GM12875 (cell line): ENCODE results near the gene GRWD1.

Experiments
- H3K4me3 ChIP-seq: one replicate; pipeline ENCODE4 v1.5.1; 2011; ENCODE audit warnings: low read depth, low read length, control low read depth
- CTCF ChIP-seq: IDR thresholded peaks from 2 replicates; pipeline ENCODE4 v1.5.1; 2011; ENCODE audit warnings: low read depth, mild to moderate bottlenecking, control low read depth, inconsistent platforms, low read length, moderate library complexity, borderline replicate concordance; ENCODE audit not compliant: insufficient read depth

Gene GRWD1

DNA sequence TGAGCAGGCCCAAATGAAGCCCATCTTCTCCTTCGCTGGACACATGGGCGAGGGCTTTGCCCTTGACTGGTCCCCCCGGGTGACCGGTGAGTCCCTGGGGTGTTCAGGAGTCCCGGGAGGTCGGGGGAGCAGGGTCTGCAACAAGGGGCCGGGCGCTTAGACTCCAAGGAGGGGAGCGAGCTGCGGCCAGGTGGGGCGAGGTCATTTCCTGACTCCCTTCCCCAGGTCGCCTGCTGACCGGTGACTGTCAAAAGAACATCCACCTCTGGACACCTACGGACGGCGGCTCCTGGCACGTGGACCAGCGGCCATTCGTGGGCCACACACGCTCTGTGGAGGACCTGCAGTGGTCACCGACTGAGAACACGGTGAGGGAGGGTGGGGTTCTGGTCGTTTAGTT is 4.7 kb downstream of the GRWD1 start:
- TF ChIP-seq CTCF, result no peak
- H3K4me3 ChIP-seq, result no peak overlapping the region

- H3K4me3 ChIP-seq, result no peak overlapping the region
- no peak for TF ChIP-seq CTCF
Observed at GRCh38 chr19:48450863-48451262, 5.1 kb downstream of the GRWD1 start.

GRCh38 chr19:48451624-48452023 is 5.8 kb downstream of the GRWD1 start:
- H3K4me3 ChIP-seq, result no peak overlapping the region
- no peak for TF ChIP-seq CTCF

DNA sequence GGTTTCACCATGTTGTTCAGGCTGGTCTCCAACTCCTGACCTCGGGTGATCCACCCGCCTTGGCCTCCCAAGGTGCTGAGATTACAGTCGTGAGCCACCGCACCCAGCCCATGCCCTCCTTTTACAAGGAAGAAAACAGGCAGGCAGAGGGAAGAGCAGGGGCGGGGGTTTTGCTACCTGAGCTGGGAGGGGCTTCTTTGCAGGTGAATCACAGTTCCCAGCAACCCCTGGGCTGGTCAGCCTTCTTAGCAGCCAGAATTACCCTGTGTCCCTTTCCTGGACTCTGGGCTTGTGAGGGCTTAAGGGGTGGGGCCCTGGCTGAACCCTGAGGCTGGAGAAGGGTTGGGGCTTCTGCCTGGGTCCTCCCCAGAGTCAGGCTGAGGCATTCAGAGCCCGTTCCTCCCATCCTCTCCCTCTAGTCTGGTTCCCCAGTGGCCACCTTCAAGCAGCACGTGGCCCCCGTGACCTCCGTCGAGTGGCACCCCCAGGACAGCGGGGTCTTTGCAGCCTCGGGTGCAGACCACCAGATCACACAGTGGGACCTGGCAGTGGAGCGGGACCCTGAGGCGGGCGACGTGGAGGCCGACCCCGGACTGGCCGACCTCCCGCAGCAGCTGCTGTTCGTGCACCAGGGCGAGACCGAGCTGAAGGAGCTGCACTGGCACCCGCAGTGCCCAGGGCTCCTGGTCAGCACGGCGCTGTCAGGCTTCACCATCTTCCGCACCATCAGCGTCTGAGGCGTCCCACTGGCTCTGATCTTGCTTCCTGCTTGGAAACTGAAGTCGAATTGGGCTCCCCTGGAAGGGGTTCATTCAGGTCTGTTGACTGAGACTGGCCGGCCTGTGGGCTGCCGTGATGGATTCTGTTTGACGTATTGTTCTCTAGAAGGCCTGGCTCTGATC is 6.8 kb downstream of the GRWD1 start:
- TF ChIP-seq CTCF, result no peak
- H3K4me3 ChIP-seq, result no peak overlapping the region

- no peak overlapping the region for H3K4me3 ChIP-seq
- TF ChIP-seq CTCF, result no peak
Observed at GRCh38 chr19:48454150-48454730, 8.5 kb downstream of the GRWD1 start.

DNA sequence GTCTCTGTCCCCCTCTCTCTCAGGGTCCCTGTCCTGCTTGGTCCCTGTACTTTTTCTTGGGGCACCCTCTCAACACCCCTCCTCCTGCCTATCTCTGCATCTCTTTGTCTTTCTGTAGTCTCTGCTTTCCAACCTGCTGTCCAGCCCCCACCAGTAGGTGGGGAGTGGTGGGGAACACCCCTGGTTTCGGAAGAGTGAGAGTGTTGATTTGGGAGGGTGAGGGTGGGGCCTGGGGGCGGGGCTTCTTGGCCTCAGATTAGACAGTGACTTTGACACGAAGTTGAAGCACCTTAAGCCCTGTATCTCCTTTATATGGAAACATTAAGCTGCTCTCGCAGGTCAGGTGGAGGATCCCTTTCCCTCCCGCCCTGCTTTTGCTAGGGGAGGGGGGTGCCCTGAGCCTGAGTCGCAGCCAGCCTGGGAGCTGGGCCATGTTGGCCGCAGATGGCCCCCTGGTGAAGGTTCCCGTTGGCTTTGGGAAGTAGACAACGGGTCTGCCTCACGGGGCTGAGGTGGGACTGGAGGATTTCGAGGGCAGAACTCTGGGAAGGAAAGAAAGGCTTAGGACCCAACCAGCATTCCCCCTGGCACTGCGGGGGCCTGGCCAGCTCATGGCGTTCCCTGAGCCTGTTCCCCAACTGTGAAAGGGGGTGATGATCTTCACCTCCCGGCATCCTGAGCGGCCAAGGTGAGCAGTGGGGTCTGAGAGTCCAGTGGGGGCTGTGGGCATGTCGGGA is 9.6 kb downstream of the GRWD1 start, which contains the start of gene KCNJ14:
Gene KCNJ14 (plus strand): TSS at position 404 of the 737 bp plus-strand sequence. CDS start 6,151 bp downstream, outside the sequence.
- no peak within 1 kb of the TSS for H3K4me3 ChIP-seq
- TF ChIP-seq CTCF, result no peak
